ENCODE results near the gene PODN. TPM values are rescaled to one million over a fixed set of nuclear protein-coding genes. Genes with fewer than 3 reads are reported as not detected.

PODN gene
- total RNA-seq, 1 donor from 2014 or later: not detected

GRCh38 chr1:53085405-53085804 lies 23.4 kb downstream of the PODN start:
- intact Hi-C loops (cut with micrococcal nuclease): no loop called here
- Mint-ChIP-seq H3K9me3 (no peaks in the 10 kb centered on the region), H3K36me3 (ENCODE audit: low read depth) (no peaks in the 10 kb centered on the region), H3K4me3 (no peak overlapping the region), H3K27ac (no peak overlapping the region), H3K4me1 (no peaks in the 10 kb centered on the region), H3K27me3 (no peaks in the 10 kb centered on the region)
- TF ChIP-seq CTCF (IDR thresholded peaks at IDR 0.05): no peak
- POLR2A ChIA-PET: no interaction called here
- CTCF ChIA-PET: no interaction called here
- DNase-seq (no peak), ATAC-seq (ENCODE audit: low read depth) (no peak)

- Mint-ChIP-seq H3K27me3 (no peaks in the 10 kb centered on the region), H3K9me3 (no peaks in the 10 kb centered on the region), H3K36me3 (ENCODE audit: low read depth) (no peaks in the 10 kb centered on the region), H3K4me3 (no peak overlapping the region), H3K27ac (no peak overlapping the region), H3K4me1 (no peaks in the 10 kb centered on the region)
- intact Hi-C loops (cut with micrococcal nuclease): no loop called here
- no peak for ATAC-seq (ENCODE audit: low read depth)
- DNase-seq: no peak
- TF ChIP-seq CTCF (IDR thresholded peaks at IDR 0.05): no peak
- ChIA-PET POLR2A (no interaction called here), CTCF (no interaction called here)
Measured at GRCh38 chr1:53086491-53087070, 24.6 kb downstream of the PODN start.

- no peaks in the 10 kb centered on the region for H3K36me3 Mint-ChIP-seq (ENCODE audit: low read depth)
- H3K27me3 Mint-ChIP-seq: no peaks in the 10 kb centered on the region
- H3K27ac Mint-ChIP-seq: no peak overlapping the region
- no peak for ATAC-seq (ENCODE audit: low read depth)
- H3K9me3 Mint-ChIP-seq: no peaks in the 10 kb centered on the region
- TF ChIP-seq CTCF (IDR thresholded peaks at IDR 0.05): no peak
- no peaks in the 10 kb centered on the region for H3K4me1 Mint-ChIP-seq
- POLR2A ChIA-PET: no interaction called here
- CTCF ChIA-PET: no interaction called here
- no peak for DNase-seq
- no peak overlapping the region for H3K4me3 Mint-ChIP-seq
- intact Hi-C loops (cut with micrococcal nuclease): no loop called here
Measured at GRCh38 chr1:53087332-53088285, 25.6 kb downstream of the PODN start.

GRCh38 chr1:53088616-53089300 lies 26.7 kb downstream of the PODN start:
- Mint-ChIP-seq H3K27me3 (no peaks in the 10 kb centered on the region), H3K9me3 (no peaks in the 10 kb centered on the region), H3K4me3 (no peak overlapping the region), H3K4me1 (no peaks in the 10 kb centered on the region), H3K36me3 (ENCODE audit: low read depth) (no peaks in the 10 kb centered on the region), H3K27ac (no peak overlapping the region)
- ATAC-seq (ENCODE audit: low read depth) (no peak), DNase-seq (no peak)
- CTCF ChIA-PET: no interaction called here
- no peak for TF ChIP-seq CTCF (IDR thresholded peaks at IDR 0.05)
- POLR2A ChIA-PET: no interaction called here
- intact Hi-C loops (cut with micrococcal nuclease): no loop called here

All from activated B cell treated with CpG ODN at 0.5 μM for 24 hours (primary cell).